Colonic mucosa (tissue), 4 donors: ENCODE measurements around the gene ADAMTSL3. TPM values are rescaled to one million over a fixed set of nuclear protein-coding genes. Genes with fewer than 3 reads are reported as not detected.

Experiments
- DNase-seq: peaks from one replicate; pipeline ENCODE4 v3.0.0-alpha.2; 2020
- H3K27ac ChIP-seq: fragments of 200-600 bp; one replicate; pipeline ENCODE4 v1.8.0; 2021
- H3K27me3 ChIP-seq: fragments of 200-600 bp; one replicate; pipeline ENCODE4 v1.8.0; 2021
- H3K36me3 ChIP-seq: fragments of 200-600 bp; one replicate; pipeline ENCODE4 v1.8.0; 2021
- H3K4me1 ChIP-seq: fragments of 200-600 bp; one replicate; pipeline ENCODE4 v1.8.0; 2021; ENCODE audit warnings: mild to moderate bottlenecking
- H3K4me3 ChIP-seq: fragments of 200-600 bp; one replicate; pipeline ENCODE4 v1.8.0; 2021
- H3K9ac ChIP-seq, 2 donors: one replicate each; pipeline ENCODE4 v1.7.0; 2013; ENCODE audit warnings: control low read depth in 2 of 2, low read depth in 2 of 2, low read length in 2 of 2
- H3K9me3 ChIP-seq: fragments of 200-600 bp; one replicate; pipeline ENCODE4 v1.8.0; 2021
- intact Hi-C: fragments of 100-400 bp; cut with DNase I; formaldehyde crosslinking; loops from one replicate; pipeline ENCODE4 v1.14.1; 2022
- total RNA-seq, 2 donors: library from RNA; stranded (reverse); fragmentation: NEBNext Ultra II Directional in 1 of 2; extraction: Animal tissue kit (Norgen Biotek cat#: 25700) in 1 of 2; gene quantifications; one replicate each; pipeline ENCODE4 v1.2.1, GENCODE V29; 2021
- TF ChIP-seq, protein P1 (sequence below): fragments of 200-600 bp; IDR thresholded peaks from one replicate; pipeline ENCODE4 v1.8.0; 2022; ENCODE audit warnings: antibody characterized with exemption, mild to moderate bottlenecking
- donor health status: healthy.
- donor health status: DM: no; HTN: no; CAD: no.
- donor health status: DM: no; HTN: no; CAD: no.

Gene ADAMTSL3
- 1 to 10 TPM in 1 of 2 donors, under 1 TPM in 1; 0.72 to 4.8 TPM for total RNA-seq

- intact Hi-C loops: no loop called here
- H3K36me3 ChIP-seq: no peaks in the 10 kb centered on the region
- H3K27ac ChIP-seq: no peak within 1 kb of the TSS
- H3K9ac ChIP-seq: peak within 1 kb of the TSS in 1 of 2 donors; percentile 18
- TF ChIP-seq, protein P1, sequence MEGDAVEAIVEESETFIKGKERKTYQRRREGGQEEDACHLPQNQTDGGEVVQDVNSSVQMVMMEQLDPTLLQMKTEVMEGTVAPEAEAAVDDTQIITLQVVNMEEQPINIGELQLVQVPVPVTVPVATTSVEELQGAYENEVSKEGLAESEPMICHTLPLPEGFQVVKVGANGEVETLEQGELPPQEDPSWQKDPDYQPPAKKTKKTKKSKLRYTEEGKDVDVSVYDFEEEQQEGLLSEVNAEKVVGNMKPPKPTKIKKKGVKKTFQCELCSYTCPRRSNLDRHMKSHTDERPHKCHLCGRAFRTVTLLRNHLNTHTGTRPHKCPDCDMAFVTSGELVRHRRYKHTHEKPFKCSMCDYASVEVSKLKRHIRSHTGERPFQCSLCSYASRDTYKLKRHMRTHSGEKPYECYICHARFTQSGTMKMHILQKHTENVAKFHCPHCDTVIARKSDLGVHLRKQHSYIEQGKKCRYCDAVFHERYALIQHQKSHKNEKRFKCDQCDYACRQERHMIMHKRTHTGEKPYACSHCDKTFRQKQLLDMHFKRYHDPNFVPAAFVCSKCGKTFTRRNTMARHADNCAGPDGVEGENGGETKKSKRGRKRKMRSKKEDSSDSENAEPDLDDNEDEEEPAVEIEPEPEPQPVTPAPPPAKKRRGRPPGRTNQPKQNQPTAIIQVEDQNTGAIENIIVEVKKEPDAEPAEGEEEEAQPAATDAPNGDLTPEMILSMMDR: no peak
- H3K27me3 ChIP-seq: peaks cover 9% of the 10 kb centered on the region
- no peaks in the 10 kb centered on the region for H3K9me3 ChIP-seq
- DNase-seq: peak; percentile 71
- H3K4me3 ChIP-seq: peak within 1 kb of the TSS; percentile 29
- no peaks in the 10 kb centered on the region for H3K4me1 ChIP-seq
Measured at GRCh38 chr15:83653639-83654378, at the start of gene ADAMTSL3. ADAMTSL3 (plus strand) TSS chr15:83654123; CDS start chr15:83655762, 1,639 bp downstream.

DNA sequence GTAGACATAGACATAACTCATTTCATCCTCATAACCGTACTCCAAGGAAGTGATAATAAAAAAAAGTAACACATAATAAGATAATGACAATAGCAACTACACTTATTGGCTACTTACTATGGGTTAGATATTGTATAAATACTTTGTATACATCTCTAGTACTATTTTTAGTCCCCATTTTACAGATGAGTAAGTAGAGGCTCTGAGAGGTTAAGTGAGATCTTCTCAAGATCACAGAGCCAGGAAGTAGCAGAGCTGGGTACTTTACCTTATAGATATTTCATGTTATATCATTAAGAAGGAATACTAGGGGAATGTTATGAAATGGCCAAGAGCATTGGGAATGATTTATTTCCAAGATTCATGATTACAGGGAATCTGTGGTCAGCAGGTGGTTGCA lies 49.4 kb upstream of the ADAMTSL3 start:
- no peak overlapping the region for H3K4me3 ChIP-seq
- H3K36me3 ChIP-seq: no peaks in the 10 kb centered on the region
- H3K27me3 ChIP-seq: no peaks in the 10 kb centered on the region
- no peaks in the 10 kb centered on the region for H3K4me1 ChIP-seq
- intact Hi-C loops: no loop called here
- no peak for DNase-seq
- H3K27ac ChIP-seq: no peak overlapping the region
- TF ChIP-seq, protein P1: no peak
- H3K9ac ChIP-seq: no peak overlapping the region
- H3K9me3 ChIP-seq: no peaks in the 10 kb centered on the region

- no peak for DNase-seq
- Histone ChIP-seq H3K36me3 (no peaks in the 10 kb centered on the region), H3K4me3 (no peak overlapping the region), H3K9me3 (no peaks in the 10 kb centered on the region), H3K27me3 (no peaks in the 10 kb centered on the region), H3K9ac (no peak overlapping the region), H3K4me1 (no peaks in the 10 kb centered on the region), H3K27ac (no peak overlapping the region)
- intact Hi-C loops: no loop called here
- TF ChIP-seq, protein P1: no peak
Measured at GRCh38 chr15:83605111-83605945, 48.6 kb upstream of the ADAMTSL3 start.

GRCh38 chr15:83610132-83610531 lies 43.8 kb upstream of the ADAMTSL3 start:
- Histone ChIP-seq H3K4me3 (no peak overlapping the region), H3K27me3 (no peaks in the 10 kb centered on the region), H3K36me3 (no peaks in the 10 kb centered on the region), H3K27ac (no peak overlapping the region), H3K9me3 (no peaks in the 10 kb centered on the region), H3K9ac (no peak overlapping the region), H3K4me1 (no peaks in the 10 kb centered on the region)
- DNase-seq: no peak
- TF ChIP-seq, protein P1: no peak
- intact Hi-C loops: no loop called here

DNA sequence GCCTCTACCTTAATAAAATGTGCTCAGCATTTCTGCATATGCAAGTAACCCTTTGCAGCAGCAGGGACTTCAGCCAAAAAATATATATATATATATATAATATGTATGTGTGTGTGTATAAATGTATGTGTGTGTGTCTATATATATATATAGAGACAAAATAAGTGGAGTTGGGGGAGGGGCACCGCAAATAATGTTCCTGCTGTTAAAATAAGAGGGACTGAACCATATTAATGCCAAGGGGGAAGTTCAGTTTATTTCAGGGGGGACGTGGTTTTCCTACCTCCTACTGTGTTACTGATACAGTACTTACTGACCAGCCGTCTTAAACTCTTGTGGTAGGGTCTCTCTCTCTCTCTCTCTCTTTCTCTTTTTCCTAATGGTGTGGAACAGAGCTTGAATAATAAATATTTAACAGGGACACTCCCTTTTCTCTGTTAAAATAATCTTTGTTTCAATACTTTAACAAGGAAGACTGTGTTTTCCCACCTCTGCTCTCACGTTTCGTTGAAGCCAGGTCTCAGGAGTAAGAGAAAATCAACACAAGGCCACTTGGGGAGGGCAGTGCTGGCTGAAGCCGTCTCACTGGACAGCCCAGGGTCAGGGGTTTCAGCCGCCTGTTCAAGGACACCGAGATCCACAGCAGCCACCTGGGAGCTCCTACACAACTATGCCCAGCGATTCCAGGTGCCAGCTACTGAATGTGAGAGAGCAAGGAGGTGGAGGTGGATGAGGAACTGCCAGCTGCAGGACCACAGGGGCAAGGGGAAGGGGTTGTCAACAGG lies 42.8 kb upstream of the ADAMTSL3 start:
- Histone ChIP-seq H3K4me1 (no peaks in the 10 kb centered on the region), H3K9me3 (no peaks in the 10 kb centered on the region), H3K9ac (no peak overlapping the region), H3K27ac (no peak overlapping the region), H3K27me3 (no peaks in the 10 kb centered on the region), H3K4me3 (no peak overlapping the region), H3K36me3 (no peaks in the 10 kb centered on the region)
- DNase-seq: no peak
- TF ChIP-seq, protein P1: no peak
- intact Hi-C loops: no loop called here
